ENCODE measurements around the gene SPRED2.

SPRED2 gene

DNA sequence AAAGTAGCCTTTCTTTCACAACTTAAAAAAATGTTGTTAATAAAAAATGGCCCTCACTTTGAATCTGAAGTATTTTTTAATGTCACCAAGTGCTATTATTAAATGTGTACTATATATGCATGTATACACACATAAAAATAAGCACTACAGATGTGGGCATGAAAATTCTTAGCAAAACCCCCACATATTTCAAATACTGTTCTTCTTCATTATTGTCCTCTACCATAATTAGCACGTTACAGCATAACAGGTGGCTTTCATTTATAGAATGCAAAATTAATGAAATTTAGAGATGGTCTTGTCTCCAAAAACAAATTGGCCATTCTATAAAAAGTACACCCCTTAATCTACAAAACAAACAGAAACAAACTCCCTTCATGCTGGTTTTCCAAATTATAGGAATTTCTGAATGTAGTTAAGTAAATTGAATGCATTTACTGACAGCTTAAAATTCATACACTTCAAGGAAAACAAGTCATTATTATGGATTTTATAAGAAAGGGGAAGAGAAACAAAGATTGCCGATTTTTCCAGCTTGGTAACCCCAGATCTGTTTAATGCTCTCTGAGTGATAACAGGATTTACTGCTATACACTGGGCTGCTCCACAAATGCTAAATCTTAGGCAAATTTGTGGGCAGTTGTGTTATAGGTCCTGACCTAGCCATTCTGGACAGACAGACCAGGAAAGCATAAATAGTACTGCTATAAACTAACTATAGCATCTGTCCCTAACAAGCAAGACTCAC, 67.2 kb downstream of the SPRED2 start:
- no peak for DNase-seq (ENCODE audit: low spot score)

DNA sequence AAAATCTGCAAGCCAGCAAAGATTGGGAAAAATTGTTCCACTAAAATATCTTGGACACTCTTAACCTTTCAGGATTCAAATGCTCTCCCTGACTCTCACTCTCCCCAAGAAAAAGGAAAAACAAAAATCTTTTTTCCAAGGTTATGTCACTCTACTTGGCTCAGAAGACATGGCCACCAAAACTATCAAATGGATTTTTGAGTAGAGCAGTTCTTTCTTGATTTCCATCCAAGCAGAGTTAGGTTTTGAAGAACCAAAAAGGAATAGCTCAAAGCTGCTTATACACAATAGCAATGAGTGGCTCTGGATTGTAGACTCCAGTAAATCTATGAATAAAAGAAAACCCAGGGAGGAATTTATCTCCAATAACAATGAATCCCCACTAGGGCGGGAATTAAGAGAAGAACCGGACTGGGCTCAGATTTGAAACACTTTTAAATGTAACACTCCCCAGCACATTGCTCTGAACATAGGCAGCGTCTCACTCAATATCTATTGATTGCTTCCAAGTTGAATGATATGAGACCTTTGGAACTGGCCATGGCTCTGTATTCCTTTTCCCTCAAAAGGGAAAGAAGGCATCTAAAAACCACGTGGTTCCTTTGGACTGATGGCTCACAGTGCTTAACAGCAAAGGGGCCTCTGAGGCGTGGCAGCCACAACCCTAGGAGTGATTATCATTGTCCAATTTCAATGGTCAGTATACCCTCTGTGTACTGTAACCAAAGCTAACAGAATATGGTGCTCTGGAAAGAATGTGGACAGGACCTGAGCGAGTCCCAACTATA, 68.3 kb downstream of the SPRED2 start:
- DNase-seq (ENCODE audit: low spot score): no peak

DNA sequence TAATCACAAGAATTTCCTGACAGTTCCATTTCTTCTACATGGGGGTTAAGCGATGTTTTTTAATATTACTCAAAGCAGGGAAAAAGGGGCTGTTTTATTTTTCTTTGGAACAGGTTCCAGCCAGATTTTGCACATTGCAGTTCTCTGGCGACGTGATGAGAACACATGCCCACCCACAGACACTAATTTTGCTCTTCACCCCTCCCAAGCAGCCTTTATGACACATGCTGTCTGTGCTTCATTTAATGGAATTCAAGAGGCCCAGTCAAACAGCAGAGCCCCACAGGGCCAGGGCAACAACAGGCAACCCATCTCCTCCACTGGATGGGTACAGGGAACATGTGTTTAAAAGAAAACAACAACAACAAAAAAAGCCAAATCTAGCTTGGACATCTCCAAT, 70.8 kb downstream of the SPRED2 start:
- DNase-seq (ENCODE audit: low spot score): no peak

DNA sequence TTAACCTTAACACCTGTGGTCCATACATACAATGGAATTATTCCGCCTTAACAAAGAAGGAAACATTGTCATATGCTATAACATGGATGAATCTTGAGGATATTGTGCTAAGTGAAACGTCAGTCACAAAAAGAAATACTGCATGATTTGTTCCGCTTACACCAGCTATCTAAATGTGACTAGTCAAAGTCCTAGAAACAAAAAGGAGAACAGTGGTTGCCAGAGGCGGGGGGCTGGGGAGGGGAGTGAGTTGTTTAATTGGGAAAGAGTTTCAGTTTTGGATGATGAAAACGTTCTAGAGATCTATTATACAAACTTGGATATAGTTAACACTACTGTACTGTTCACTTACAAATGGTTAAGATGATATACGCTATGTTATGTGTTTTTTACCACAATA, 72.0 kb downstream of the SPRED2 start:
- DNase-seq (ENCODE audit: low spot score): no peak

DNA sequence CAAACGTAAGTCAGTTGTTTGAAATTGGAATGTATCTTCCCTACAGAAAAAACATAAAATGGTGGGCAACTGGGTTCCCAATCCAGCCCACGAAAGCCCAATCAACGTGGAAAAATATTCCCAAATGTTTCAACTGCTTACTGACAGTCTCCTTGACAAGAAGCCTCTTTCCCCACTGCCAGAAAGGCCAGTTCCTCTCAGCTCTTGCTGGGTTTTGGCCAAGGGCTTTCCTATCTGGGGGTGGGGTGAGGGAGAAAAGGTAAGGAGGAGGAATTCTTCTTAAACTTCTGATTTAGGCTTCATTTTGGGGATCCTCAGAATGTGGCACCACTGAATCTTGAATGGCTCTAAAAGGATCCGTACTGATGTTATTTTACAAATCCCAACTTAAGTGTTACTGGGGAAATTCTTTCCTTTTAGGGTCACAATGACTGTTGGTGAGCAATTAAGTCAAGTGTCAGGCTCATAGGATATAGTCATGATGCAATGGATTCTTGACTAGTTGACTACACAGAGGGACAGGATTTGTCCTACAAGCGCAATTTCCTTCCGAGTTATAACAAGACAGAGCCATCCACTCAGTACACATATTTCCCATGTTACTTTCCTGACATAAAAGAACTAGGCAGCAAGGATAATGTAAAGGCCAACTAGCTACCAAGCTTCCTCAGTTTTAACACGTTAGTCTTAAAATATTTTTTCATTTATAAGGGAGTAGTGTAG, 73.6 kb downstream of the SPRED2 start:
- DNase-seq (ENCODE audit: low spot score): no peak

DNA sequence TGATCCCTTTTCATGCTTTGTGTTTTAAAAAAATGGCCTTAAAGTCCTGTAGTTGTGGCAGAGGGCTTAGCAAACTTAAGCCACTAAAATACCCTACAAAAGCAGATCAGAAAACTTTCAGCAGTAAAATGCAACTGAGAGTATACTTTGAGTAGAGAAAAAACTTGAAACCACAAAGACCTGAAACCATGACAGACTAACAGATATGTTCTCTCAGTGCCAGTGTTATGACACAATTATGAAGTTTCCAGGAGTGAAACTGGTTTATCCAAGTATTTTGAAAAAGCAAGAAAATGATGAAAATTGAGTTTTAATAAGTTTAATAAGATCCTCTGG, 74.5 kb downstream of the SPRED2 start:
- DNase-seq (ENCODE audit: low spot score): no peak

DNA sequence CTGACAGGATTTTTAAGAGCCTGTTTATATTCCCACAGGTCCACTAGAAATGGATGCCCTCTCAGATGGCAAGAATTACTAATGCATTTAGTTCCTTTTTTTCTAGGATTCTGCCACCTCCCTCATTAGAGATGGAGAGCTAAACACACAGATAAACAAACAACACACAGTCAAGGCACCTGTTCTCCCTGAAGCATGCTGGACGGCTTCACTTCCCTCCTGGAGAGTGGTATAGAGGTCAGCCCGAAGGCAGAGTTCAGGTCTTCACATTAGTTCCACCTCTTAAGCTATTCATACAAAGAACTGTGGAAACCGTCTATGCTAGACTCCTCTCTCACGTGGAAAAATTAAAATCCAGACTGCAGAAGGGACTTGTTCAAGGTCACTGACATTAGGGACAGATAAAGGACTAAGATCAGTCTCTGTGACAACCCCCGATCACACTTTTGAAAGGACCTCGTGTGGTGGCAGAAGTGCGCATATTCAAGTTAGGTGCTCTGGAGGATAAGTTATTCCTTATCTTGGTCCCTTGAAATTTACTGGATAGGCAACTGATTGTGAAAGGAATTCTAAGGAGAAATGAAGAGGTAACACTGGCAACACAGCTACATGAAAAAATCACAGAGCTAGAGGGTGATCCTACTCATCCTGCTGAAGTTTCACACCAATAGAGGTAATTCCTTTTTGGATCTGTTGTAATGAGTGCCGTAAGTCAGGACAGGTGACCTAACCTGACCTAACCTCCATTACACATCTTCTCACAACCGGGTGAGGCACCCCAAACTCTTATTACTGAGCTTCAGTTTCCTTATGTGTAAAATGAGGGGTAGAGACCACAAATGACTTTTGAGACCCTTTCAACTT, 75.1 kb downstream of the SPRED2 start:
- no peak for DNase-seq (ENCODE audit: low spot score)

DNA sequence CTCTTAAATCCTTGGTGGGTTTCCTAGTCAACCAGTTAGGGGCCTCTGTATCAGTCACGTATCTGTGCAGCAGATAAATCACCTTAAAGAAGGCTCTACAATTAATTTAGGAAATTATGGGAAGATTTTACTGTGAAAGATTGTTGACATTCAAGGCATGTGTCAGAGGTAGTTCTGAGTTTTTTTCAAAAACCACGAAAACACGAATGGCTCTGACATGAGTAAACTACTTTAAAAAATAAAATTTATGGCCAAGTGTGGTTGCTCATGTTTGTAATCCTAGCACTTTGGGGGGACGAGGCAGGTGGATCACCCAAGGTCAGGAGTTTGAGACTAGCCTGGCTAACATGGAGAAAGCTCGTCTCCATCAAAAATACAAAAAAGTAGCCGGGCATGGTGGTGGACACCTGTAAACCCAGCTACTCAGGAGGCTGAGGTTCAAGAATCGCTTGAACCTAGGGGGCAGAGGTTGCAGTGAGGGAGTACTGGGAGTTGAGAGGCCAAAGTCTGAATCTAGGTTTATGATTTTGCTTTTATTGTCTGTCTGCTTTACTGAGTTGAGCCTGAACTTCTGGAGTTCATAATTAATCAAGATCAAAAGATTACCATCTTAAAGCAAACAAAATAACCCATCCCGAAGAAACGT, 77.1 kb downstream of the SPRED2 start:
- DNase-seq (ENCODE audit: low spot score): no peak

DNA sequence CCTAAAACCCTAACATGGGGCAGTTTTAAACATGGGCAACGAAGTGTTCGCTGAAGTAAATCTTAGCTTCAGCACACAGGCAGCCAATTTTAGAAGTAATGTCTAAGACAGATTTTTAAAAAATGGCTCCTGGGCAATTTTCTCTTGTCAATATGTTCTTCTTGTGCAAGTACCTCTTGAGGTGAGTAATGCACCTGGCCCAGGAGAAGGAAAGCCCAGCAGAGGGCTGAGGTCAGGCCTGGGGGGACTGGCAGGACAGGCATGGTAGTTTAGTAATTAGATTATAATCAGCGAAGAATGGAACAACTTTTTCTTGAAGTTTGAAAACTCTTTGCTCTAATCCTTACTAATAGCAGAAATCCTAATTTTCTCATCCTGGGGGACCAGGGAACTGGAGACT, 77.6 kb downstream of the SPRED2 start:
- DNase-seq (ENCODE audit: low spot score): no peak

DNA sequence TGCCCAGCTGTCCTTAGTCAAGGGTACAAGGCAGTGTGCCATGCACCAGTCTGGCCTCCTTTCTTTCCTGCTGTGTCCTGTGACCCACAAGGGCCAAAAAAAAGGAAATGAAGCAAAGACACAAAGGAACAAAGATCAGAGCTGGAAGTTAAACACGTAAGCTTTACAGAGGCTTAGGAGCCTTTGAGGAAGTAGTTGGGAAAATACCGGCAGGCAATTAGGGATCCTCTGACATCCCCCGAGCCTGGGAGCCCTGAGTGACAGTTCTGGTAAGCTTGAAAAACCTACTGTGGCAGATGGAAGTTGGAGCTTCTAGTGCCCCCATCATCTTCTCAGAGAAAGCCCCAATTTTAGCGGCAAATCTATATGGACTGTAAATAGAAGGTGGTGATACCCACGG, 78.5 kb downstream of the SPRED2 start:
- no peak for DNase-seq (ENCODE audit: low spot score)

DNA sequence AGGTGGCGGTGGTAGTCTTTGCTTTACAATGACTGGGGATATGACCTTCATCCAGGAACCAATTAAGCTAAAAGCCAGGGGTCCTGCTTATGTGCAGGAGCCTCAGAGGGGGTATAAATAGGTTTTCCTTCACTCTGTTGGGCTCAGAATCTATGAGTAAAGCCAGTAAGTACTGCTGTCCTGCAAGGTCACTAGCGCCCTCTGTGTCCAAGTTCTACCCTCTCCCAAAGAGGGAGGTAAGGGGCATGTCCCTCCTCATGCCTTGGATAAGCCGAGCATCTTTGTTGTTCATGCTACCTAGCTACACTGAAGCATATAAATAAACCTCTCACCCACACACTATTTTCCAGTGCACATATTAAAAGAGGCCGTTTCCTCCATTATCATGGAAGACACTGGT, 79.4 kb downstream of the SPRED2 start:
- DNase-seq (ENCODE audit: low spot score): no peak

DNA sequence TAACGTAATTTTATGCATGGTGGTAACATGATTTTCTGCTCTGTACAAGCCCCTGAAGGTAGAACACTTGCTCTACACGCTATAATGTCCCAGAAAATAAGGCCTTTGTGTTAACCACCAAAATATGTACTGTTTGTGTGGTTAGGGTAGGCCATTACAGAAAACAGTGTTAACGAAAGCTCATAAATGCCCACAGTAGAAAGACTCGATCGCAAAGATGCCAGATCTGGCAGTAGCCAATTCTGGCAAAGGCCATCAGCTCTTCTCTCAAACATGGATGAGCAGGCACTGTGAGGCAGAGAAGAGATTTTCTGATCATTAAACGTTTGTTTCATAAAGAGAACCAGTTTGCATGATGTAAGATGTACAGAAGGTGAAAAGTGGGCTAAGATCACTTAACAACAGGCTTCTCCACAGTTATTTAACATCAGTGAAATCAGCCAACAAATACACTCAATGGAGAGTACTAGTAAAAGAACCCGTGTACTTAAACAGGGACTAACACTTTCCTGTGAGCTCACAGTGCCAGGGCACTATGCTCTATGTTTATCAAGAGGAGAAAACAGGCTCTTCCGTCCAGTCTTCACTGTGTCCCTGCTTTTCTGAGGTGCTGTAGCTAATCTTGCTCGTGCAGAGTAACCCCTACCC, 80.3 kb downstream of the SPRED2 start:
- no peak for DNase-seq (ENCODE audit: low spot score)

DNA sequence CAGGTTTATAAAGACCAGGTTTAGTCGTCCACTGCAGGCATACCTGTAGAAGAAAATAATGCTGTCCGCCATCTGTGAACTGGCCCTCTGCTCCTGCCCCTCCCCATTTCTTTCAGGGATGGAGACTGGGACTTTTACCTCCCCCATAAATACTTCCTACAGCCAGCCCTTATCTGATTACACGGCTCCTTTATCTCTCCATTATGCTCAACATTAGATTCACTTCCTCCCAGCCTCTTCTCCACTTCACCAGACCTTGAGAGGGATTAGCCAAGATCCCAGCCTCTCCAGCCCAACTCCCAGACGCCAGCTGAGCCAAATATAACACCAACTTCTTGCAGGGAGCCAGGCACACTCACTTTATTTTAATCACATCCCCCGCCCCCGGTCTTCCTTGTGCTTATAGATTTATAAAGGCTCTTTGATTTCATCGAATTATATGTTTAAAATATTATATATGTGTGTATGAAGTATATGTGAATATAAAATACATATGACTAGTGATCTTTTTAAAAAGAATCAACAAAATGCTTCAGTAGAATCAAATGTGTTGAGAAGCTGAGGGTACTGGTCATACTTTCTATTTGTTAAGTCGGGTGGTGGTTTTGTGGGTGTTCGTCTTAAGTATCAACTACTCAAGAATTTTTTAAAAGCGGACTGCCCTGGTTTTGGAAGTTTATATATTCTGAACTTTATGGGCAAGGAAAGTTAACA, 81.0 kb downstream of the SPRED2 start:
- no peak for DNase-seq (ENCODE audit: low spot score)

DNA sequence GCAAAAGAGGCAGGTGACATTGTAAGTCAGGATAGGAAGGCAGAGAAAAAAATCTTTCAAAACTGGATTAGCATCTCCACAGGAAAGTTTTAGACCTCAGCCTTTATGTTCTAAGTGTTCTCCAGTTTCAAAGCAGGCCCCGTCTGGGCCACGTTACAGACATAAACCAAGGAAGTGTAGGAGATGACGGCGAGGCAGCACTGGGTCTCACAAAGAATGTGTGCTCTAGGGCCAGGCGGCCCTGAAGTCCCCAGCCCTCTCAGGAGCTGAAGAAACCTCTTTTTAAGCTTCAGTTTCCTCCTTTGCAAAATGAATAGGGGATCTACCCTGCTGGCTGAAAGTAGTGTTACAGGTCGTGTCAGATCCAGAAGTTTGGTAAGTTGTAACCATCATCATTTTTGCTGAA, 81.7 kb downstream of the SPRED2 start:
- no peak for DNase-seq (ENCODE audit: low spot score)

DNA sequence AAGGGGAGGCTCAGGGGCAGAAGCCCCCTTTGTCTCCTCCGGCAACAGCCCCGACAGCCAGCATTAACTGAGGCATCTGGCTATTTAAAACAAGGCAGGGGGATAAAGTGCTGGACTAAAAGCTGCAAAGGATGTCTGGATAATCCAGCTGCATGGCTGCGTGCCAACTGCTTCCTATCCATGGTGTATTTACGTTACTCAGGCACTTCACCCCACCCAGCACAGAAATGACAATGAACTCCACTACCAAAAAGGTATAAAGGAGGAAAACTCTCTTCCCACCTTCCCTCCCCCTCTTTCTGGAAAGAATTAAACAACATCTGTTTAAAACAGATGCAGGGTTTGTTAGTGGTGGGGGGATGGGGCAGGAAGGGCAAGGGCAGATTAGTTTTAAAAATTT, 82.5 kb downstream of the SPRED2 start:
- DNase-seq (ENCODE audit: low spot score): no peak

DNA sequence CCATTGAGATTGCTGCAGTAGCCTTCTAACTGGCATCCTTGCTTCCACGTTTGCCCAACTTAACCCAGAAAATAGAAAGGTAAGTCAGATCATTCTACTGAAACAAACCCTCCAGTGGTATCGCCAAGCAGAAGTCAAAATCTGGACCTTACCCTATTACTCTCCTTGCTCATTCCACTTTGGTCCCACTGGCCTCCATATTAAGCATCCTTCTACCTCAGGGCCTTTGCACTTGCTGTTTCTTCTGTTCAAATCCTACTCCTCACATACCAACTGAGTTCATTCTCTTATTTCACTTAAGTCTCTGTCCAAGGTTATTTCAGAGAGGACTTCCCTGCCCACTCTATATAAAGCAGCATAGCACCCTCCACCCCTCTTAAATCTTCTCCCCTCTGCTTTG, 84.5 kb downstream of the SPRED2 start:
- DNase-seq (ENCODE audit: low spot score): no peak

DNA sequence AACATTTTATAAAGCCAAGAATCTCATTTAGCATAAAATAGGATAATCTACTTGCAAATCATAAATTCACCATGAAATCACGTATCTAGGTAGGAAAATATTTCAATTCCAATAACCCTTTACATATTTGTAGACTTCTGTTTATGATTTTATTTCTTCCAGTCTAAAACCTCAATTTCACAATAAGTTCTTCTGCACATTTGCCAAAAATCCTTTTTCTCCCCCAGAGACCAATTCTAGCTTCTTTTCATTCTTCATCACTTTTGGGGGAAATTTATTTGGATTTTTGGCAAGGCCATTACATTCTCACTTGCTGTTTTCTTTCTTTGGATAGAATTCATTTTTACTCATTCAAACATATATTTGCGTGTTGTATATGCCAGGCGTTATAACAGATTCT, 86.8 kb downstream of the SPRED2 start:
- DNase-seq (ENCODE audit: low spot score): no peak

DNA sequence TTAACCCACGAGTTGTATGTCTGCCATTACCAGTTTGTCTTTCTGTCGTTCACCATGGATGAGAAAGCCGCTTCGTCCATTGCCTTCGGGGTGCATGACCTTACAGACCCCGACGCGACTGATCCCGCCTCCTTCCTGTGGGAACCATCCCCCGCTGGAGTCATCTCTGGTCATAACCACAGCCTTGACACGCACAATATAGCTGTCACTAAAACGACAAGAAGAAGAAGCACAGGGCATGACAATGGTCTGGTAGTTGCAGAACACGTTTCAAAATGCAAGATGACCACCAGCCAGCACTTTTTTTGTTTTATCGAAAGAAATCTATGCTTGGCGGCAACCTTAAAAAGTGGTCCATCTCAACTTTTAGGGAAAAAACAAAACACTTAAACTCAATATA, 87.7 kb downstream of the SPRED2 start:
- no peak for DNase-seq (ENCODE audit: low spot score)

DNA sequence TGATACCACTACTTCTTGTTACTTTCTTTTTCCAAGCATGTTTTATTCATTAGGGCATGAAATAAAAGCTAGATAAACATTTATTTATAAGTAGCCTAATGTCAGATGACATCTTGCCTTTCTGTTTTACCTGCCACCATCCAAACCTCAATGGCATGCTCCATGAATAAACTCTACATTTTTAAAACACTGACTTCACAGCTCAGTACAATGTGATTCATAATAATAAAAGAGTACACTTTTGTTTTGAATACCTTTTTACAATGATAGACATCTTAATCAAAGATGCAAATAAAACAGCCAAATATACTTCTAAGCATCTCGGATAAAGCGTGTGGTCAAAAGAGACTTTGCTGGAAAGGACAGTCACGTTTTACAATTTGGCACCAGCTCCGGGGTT, 88.2 kb downstream of the SPRED2 start:
- no peak for DNase-seq (ENCODE audit: low spot score)

DNA sequence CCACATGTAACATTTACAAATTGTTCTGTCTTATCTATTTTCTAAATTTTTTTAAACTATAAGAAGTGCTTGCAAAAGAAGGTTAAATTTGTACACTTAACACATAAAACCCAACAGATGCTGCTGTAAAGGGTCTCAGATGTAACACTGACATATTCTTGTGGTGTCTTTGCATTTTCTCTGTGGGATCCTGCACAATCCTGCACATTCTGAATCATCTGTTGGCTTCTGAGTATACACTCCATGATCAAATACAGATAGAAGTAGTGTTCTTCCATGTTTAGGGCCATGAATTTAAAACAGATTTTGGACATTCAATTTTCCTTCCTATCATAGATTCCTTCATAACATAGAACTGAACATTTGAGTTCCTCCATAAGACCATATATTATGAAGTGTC, 89.0 kb downstream of the SPRED2 start:
- DNase-seq (ENCODE audit: low spot score): no peak
